NB4 (cell line): ENCODE data around the gene ALKBH3.

Experiments used
- DNase-seq: peaks from one replicate; pipeline ENCODE4 v3.0.0; 2010; ENCODE audit warnings: low read depth
- H3K4me3 ChIP-seq: one replicate; pipeline ENCODE4 v1.5.1; 2011; ENCODE audit warnings: mild to moderate bottlenecking, low read depth, low read length, moderate library complexity
- MAX ChIP-seq: IDR thresholded peaks from 2 replicates; pipeline ENCODE4 v1.6.1; 2011; ENCODE audit warnings: low read depth, low read length
- MYC ChIP-seq: IDR thresholded peaks from 2 replicates; pipeline ENCODE4 v1.6.1; 2011; ENCODE audit warnings: low read depth, low read length
- POLR2A ChIP-seq: IDR thresholded peaks from 2 replicates; pipeline ENCODE4 v1.6.1; 2011; ENCODE audit warnings: mild to moderate bottlenecking; ENCODE audit not compliant: insufficient read length; ENCODE audit errors: extremely low read depth
- TF ChIP-seq, protein P1 (sequence below): IDR thresholded peaks from one replicate; pipeline ENCODE4 v1.5.1; 2012; ENCODE audit warnings: low read depth, low read length

Gene ALKBH3

DNA sequence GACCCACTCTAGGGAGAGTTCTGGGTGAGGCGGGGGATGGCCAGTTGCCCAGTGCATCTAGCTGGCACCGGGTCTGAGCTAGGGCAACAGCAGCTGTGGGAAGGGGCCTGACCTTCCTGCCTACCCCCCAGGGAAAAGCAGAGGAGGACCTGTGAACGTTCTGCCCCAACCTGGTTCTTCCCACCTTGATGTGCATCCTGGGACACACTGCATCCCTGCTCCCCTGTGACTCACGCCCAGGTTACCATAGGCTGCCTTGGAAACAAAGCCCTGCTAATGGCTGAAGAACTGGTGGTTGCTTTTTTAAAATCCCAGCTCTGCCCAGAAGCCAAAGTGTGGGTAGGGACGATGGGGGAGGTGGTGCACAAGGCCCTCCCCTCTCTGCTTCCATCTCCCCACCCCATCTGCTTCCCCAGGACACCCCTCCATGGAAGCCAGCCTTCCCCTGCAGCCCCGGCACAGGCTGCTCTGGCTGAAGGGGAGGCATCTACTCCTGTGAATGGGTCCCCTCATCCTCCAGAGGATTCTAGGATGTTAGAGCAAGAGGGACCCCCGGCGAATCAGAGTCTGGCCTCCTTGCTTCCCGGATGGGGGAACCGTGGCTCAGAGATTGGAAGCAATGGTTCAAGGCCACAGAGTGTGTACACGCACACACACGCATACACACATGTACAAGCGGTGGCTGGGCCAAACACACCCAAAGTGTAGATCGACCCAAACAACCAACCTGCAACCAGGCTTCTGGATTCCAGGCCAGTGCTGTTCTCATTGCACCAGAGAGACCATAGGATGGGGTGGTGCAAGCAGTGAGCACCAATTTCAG, 54.2 kb downstream of the ALKBH3 start:
- DNase-seq, result no peak
- no peak overlapping the region for H3K4me3 ChIP-seq
- TF ChIP-seq, protein P1, sequence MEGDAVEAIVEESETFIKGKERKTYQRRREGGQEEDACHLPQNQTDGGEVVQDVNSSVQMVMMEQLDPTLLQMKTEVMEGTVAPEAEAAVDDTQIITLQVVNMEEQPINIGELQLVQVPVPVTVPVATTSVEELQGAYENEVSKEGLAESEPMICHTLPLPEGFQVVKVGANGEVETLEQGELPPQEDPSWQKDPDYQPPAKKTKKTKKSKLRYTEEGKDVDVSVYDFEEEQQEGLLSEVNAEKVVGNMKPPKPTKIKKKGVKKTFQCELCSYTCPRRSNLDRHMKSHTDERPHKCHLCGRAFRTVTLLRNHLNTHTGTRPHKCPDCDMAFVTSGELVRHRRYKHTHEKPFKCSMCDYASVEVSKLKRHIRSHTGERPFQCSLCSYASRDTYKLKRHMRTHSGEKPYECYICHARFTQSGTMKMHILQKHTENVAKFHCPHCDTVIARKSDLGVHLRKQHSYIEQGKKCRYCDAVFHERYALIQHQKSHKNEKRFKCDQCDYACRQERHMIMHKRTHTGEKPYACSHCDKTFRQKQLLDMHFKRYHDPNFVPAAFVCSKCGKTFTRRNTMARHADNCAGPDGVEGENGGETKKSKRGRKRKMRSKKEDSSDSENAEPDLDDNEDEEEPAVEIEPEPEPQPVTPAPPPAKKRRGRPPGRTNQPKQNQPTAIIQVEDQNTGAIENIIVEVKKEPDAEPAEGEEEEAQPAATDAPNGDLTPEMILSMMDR, result no peak
- TF ChIP-seq MAX, result no peak
- no peak for TF ChIP-seq POLR2A

DNA sequence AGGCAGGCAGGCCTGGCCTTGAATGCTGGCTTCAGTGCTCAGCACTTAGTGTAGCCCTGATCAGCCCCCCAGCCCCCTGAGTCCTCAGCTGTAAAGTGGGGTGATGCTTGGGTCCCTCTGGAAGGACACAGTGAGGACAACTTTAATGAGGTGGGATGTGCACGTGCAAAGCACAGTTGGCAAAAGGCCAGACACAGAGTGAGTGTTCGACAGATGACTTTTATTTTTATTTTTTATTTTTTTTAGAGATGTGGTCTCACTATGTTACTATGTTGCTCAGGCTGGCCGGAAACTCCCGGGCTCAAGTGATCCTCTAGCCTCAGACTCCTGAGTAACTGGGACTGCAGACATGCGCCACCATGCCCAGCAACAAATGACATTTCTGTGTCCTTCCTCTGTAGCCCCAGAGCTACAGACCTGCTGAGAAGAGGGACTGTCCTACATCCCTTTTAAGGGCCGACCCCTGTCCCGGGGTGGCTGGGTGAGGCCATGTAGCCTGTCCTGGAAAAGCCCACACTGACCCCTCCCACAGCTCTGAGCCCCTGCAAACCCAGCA, 54.9 kb downstream of the ALKBH3 start:
- no peak for TF ChIP-seq MAX
- TF ChIP-seq, protein P1, result no peak
- no peak for TF ChIP-seq POLR2A
- TF ChIP-seq MYC, result no peak
- H3K4me3 ChIP-seq, result no peak overlapping the region
- DNase-seq, result no peak

DNA sequence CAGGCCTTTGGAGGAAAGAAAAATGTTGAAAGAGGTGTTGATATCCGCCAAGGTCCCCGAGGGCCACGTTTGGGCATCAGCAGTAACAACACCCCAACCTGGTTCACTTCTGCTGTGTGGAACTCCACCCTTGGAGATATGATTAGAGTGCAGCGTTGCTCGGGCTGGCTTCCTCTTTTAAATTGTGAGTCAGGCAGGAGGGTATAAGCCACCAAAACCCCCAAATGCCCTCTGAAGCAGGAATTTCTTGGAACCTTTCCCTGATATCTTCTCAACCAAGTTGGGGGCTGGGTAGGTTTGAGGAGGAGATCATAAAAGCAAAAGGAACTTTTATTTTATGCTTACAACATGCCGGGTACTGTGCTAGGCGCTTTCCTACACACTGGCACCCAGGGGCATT, 55.4 kb downstream of the ALKBH3 start:
- TF ChIP-seq MYC (no peak), POLR2A (no peak), MAX (no peak)
- TF ChIP-seq, protein P1, result no peak
- peak; percentile 43 for DNase-seq
- H3K4me3 ChIP-seq, result no peak overlapping the region

GRCh38 chr11:43937434-43938411, 57.1 kb downstream of the ALKBH3 start:
- no peak overlapping the region for H3K4me3 ChIP-seq
- peak; percentile 46 for DNase-seq
- TF ChIP-seq POLR2A (no peak), MAX (no peak), MYC (no peak)
- TF ChIP-seq, protein P1, result peak; percentile 6

DNA sequence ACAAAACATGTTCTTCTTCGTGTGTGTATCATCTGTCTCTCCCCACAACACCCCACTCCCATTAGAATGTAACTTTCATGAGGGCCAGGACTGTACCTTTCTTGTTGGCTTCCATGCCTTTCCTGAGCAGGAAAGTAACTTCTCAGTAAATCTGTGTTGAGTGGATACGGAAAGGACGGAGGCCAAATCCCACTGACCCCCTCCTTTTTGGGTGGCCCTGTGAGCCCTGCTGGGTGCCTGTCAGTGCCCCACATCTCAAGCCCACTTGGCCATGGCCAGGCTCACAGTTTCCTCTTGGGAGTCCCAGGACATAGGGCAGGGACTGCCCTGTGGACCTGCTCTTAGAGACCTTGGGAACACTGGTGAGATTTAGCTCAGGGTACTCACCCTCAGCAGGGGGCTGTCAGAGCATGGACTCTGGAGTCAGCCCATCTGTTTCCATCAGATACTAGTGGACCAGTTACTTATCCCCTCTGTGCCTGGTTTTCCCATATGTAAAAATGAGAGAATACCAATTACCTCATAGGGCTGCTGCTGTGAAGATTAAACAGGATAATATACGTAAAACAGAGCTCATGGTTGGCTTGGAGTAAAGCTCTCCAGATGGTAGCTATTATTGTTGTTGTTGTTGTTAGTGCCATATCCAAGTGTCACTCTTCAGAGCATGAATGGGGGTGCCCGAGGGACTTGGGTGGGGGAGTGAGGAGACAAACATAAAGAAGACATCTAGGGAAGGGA, 60.8 kb downstream of the ALKBH3 start:
- H3K4me3 ChIP-seq, result no peak overlapping the region
- TF ChIP-seq, protein P1, result no peak
- TF ChIP-seq POLR2A, result no peak
- TF ChIP-seq MYC, result no peak
- TF ChIP-seq MAX, result no peak
- no peak for DNase-seq
